Measurements from ENCODE around the gene PCBP1. TPM values are rescaled to one million over a fixed set of nuclear protein-coding genes. Genes with fewer than 3 reads are reported as not detected.

Gene PCBP1
- polyA plus RNA-seq, 1 of the 3 experiments (the other 2 are of a cell fraction), result 94.0 TPM

DNA sequence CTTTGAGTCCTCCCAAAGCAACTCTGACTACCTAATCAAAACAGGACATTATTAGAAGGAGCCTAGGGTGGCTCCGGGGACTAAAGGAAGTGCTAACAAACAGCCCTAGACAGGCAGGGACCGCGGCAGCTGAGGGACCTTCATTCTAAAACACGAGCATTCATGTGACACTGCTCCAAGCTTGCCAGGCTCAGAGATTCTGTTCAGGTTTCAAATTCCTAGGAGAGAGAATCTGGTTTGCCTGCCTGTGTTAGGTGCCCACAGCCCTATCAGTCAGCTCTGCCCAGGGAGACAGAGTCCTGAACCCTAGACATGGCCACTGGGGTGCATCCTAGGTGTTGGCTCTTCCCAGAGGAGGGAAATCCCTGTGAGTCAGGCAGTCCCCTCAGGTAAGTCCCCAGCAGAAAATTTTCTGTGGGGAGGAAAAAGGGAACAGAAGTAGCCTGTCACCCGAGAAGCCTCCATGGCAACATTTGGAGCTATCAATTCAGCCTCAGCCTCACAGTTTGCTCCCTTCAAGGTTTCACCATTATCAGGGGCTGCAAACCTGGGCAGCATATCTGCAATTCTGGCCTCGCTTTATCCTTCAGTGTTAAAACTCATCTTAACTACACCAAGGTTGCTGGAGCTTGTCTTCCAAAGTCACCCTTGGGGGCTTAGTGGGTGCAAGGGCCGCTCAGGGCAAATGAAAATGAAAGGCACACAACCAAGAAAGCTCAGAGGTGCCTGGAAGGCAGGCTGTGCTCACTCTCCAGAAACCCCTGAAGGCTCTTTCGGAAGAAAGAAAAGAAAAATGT is 28.6 kb downstream of the PCBP1 start:
- Histone ChIP-seq H3K79me2 (ENCODE audit: insufficient read depth) (no peaks in the 10 kb centered on the region), H4K20me1 (ENCODE audit: insufficient read depth) (no peaks in the 10 kb centered on the region), H2AFZ (ENCODE audit: low read depth) (no peak overlapping the region), H3K9me3 (no peaks in the 10 kb centered on the region), H3K36me3 (replicated peaks in 1 of 2; ENCODE audit: control insufficient read depth in 1 of 2, insufficient read depth in 2 of 2, low read length in 1 of 2) (no peaks in the 10 kb centered on the region), H3K4me2 (no peak overlapping the region), H3K9me2 (no peaks in the 10 kb centered on the region), H3F3A (replicated peaks; ENCODE audit: insufficient read depth) (peaks cover 4% of the 10 kb centered on the region), H3K4me1 (ENCODE audit: control insufficient read depth in 1 of 2, insufficient read depth in 2 of 2, low read depth in 1 of 2, low read length in 1 of 2) (peaks cover 7 to 14% of the 10 kb centered on the region in 2 experiments; a peak in 2 of 4 replicates), H3K27ac (ENCODE audit: low read depth in 2 of 2, low read length in 1 of 2) (no peak overlapping the region), H3K4me3 (ENCODE audit: low read depth in 2 of 2, low read length in 1 of 2) (no peak overlapping the region), H3K27me3 (ENCODE audit: insufficient read depth) (no peaks in the 10 kb centered on the region), H3K9ac (no peak overlapping the region)
- no peak for DNase-seq
- TF ChIP-seq FOSL2 (IDR thresholded peaks at IDR 0.05; ENCODE audit: borderline replicate concordance, low read depth), result no peak
- POLR2A ChIA-PET, result interaction anchor here (1.9 kb wide), 1 partner anchor 9 kb away, joined by 11 read pairs; no protein-coding TSS in a partner anchor
- WGBS (ENCODE audit: low lambda C conversion rate), result 93% methylated on average over 8 of the region's 8 CpGs
- CTCF ChIA-PET, result interaction anchor here (2.2 kb wide), 1 partner anchor 23 kb away, joined by 7 read pairs; no protein-coding TSS in a partner anchor

DNA sequence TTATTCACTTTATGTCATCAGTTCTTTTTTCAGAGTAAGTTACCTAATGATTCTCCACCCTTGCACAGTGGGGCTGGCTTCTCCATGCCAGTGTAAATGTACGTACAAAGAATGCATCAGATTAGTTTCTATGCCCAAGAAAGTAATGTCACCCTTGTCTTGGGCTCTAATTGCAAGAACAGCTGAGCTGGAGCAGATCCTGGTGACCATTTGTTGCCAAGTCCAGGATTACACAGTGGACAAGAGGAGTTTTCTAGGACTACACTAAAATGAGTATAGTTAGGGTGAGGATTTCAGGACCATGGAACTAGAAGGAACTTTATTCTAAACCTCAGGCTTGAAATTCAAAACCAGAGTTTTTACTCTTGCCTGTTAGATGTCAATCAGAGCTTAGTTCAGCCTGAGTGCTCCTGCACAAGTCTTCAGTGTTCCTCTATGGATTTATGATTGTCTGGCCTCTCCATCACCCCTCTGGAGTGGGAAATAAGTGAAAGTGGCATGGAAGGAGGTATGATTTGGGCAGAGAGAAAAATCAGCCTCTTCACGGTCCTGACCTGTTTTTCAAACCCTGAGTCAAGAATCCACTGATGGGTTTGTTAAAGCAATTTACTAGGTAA is 29.8 kb downstream of the PCBP1 start:
- Histone ChIP-seq H3K4me1 (ENCODE audit: control insufficient read depth in 1 of 2, insufficient read depth in 2 of 2, low read depth in 1 of 2, low read length in 1 of 2) (peaks cover 2 to 9% of the 10 kb centered on the region in 2 experiments; a peak in 2 of 4 replicates), H3K4me3 (ENCODE audit: low read depth in 2 of 2, low read length in 1 of 2) (no peak overlapping the region), H3F3A (replicated peaks; ENCODE audit: insufficient read depth) (peaks cover 8% of the 10 kb centered on the region), H3K4me2 (no peak overlapping the region), H3K36me3 (replicated peaks in 1 of 2; ENCODE audit: control insufficient read depth in 1 of 2, insufficient read depth in 2 of 2, low read length in 1 of 2) (no peaks in the 10 kb centered on the region), H3K27me3 (ENCODE audit: insufficient read depth) (no peaks in the 10 kb centered on the region), H3K79me2 (ENCODE audit: insufficient read depth) (no peaks in the 10 kb centered on the region), H3K27ac (ENCODE audit: low read depth in 2 of 2, low read length in 1 of 2) (no peak overlapping the region), H3K9me2 (no peaks in the 10 kb centered on the region), H3K9ac (no peak overlapping the region), H4K20me1 (ENCODE audit: insufficient read depth) (no peaks in the 10 kb centered on the region), H2AFZ (ENCODE audit: low read depth) (no peak overlapping the region), H3K9me3 (no peaks in the 10 kb centered on the region)
- CTCF ChIA-PET, result interaction anchor here (1.2 kb wide), 1 partner anchor 205 kb away, joined by 3 read pairs; no protein-coding TSS in a partner anchor
- TF ChIP-seq RAD21 (IDR thresholded peaks at IDR 0.05; ENCODE audit: low read length), result no peak
- TF ChIP-seq, protein P1, sequence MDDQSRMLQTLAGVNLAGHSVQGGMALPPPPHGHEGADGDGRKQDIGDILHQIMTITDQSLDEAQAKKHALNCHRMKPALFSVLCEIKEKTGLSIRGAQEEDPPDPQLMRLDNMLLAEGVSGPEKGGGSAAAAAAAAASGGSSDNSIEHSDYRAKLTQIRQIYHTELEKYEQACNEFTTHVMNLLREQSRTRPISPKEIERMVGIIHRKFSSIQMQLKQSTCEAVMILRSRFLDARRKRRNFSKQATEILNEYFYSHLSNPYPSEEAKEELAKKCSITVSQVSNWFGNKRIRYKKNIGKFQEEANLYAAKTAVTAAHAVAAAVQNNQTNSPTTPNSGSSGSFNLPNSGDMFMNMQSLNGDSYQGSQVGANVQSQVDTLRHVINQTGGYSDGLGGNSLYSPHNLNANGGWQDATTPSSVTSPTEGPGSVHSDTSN (IDR thresholded peaks at IDR 0.05), result no peak
- POLR2A ChIA-PET, result no interaction called here
- WGBS (ENCODE audit: low lambda C conversion rate), result 97% methylated on average over 2 of the region's 2 CpGs
- DNase-seq, result no peak

DNA sequence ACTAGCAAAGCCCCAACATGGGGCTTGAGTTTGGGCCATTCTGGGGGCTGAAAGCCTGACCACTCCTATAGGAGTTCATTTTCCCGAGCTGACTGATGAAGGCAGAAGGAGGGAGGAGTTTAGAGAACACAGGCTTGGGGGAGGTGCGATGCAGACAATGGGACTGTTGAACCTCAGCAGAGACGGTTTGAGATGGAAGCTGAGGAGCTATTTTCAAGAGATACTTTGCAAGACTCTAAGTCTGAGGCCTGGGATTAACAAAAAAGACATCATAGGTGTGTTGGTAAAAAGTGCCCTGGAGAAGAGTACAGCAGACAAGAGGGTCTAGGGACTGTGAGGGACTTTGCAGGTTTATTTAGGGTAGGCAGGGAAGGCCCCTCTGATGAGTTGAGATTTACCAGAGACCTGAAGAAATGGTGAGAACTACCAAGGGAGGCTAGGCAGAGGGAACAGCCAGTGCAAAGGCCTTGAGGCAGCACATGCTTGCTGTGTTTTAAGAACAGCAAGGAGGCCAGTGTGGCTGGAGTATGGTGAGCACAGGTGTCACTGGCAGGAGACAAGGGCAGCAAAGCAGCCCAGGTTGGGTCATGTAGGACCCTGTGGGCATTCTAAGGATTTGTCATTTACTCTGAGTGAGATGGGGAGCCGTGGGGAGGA is 31.6 kb downstream of the PCBP1 start:
- Histone ChIP-seq H2AFZ (ENCODE audit: low read depth) (0 out of 2 replicates have a peak overlapping the region, but pooled peaks have one; percentile 65), H4K20me1 (ENCODE audit: insufficient read depth) (no peaks in the 10 kb centered on the region), H3K9me3 (no peaks in the 10 kb centered on the region), H3K27ac (ENCODE audit: low read depth in 2 of 2, low read length in 1 of 2) (no peak overlapping the region), H3K36me3 (replicated peaks in 1 of 2; ENCODE audit: control insufficient read depth in 1 of 2, insufficient read depth in 2 of 2, low read length in 1 of 2) (no peaks in the 10 kb centered on the region), H3K9ac (no peak overlapping the region), H3K4me2 (no peak overlapping the region), H3K4me3 (ENCODE audit: low read depth in 2 of 2, low read length in 1 of 2) (no peak overlapping the region), H3F3A (replicated peaks; ENCODE audit: insufficient read depth) (peaks cover 16% of the 10 kb centered on the region), H3K27me3 (ENCODE audit: insufficient read depth) (no peaks in the 10 kb centered on the region), H3K79me2 (ENCODE audit: insufficient read depth) (no peaks in the 10 kb centered on the region), H3K9me2 (no peaks in the 10 kb centered on the region), H3K4me1 (ENCODE audit: control insufficient read depth in 1 of 2, insufficient read depth in 2 of 2, low read depth in 1 of 2, low read length in 1 of 2) (peaks cover 7 to 9% of the 10 kb centered on the region in 2 experiments; a peak in 1 of 4 replicates)
- ChIA-PET CTCF (no interaction called here), POLR2A (no interaction called here)
- WGBS (ENCODE audit: low lambda C conversion rate), result 81% methylated on average over 4 of the region's 4 CpGs
- TF ChIP-seq, protein P2, sequence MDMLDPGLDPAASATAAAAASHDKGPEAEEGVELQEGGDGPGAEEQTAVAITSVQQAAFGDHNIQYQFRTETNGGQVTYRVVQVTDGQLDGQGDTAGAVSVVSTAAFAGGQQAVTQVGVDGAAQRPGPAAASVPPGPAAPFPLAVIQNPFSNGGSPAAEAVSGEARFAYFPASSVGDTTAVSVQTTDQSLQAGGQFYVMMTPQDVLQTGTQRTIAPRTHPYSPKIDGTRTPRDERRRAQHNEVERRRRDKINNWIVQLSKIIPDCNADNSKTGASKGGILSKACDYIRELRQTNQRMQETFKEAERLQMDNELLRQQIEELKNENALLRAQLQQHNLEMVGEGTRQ (IDR thresholded peaks at IDR 0.05; ENCODE audit: borderline replicate concordance, low read depth, low read length), result no peak
- TF ChIP-seq, protein P3, sequence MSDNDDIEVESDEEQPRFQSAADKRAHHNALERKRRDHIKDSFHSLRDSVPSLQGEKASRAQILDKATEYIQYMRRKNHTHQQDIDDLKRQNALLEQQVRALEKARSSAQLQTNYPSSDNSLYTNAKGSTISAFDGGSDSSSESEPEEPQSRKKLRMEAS (IDR thresholded peaks at IDR 0.05; ENCODE audit: low read depth), result no peak
- no peak for TF ChIP-seq EZH2phosphoT487 (IDR thresholded peaks at IDR 0.05; ENCODE audit: borderline replicate concordance, low read depth)
- no peak for TF ChIP-seq NRF1 (IDR thresholded peaks at IDR 0.05; ENCODE audit: low read depth, low read length)
- no peak for TF ChIP-seq SMC3 (IDR thresholded peaks at IDR 0.05; ENCODE audit: low read depth, low read length)
- TF ChIP-seq POLR2AphosphoS5 (IDR thresholded peaks at IDR 0.05; ENCODE audit: low read depth, low read length), result no peak
- TF ChIP-seq RCOR1 (IDR thresholded peaks at IDR 0.05; ENCODE audit: low read length), result no peak
- TF ChIP-seq, protein P4, sequence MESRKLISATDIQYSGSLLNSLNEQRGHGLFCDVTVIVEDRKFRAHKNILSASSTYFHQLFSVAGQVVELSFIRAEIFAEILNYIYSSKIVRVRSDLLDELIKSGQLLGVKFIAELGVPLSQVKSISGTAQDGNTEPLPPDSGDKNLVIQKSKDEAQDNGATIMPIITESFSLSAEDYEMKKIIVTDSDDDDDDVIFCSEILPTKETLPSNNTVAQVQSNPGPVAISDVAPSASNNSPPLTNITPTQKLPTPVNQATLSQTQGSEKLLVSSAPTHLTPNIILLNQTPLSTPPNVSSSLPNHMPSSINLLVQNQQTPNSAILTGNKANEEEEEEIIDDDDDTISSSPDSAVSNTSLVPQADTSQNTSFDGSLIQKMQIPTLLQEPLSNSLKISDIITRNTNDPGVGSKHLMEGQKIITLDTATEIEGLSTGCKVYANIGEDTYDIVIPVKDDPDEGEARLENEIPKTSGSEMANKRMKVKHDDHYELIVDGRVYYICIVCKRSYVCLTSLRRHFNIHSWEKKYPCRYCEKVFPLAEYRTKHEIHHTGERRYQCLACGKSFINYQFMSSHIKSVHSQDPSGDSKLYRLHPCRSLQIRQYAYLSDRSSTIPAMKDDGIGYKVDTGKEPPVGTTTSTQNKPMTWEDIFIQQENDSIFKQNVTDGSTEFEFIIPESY (IDR thresholded peaks at IDR 0.05; ENCODE audit: borderline replicate concordance, low read depth), result no peak
- TF ChIP-seq SIN3A (IDR thresholded peaks at IDR 0.05; ENCODE audit: borderline replicate concordance, low read depth, low read length), result no peak
- TF ChIP-seq JUND (IDR thresholded peaks at IDR 0.05), result no peak
- no peak for DNase-seq
